Left forelimb (tissue), 1 donor: ENCODE results near the gene CEP112.
A peak's percentile ranks its signal among the peaks of the same experiment; 100 is the strongest.

Experiments
- DNase-seq: peaks from one replicate; pipeline ENCODE4 v3.0.0-alpha.2; 2018; ENCODE audit warnings: low spot score

CEP112 gene

GRCh38 chr17:66191593-66192377 is at the start of gene CEP112:
Gene CEP112 (minus strand): TSS chr17:66192133.
- peak; percentile 87 for DNase-seq

- no peak for DNase-seq
Measured at GRCh38 chr17:66240630-66241029, 48.7 kb upstream of the CEP112 start.

DNA sequence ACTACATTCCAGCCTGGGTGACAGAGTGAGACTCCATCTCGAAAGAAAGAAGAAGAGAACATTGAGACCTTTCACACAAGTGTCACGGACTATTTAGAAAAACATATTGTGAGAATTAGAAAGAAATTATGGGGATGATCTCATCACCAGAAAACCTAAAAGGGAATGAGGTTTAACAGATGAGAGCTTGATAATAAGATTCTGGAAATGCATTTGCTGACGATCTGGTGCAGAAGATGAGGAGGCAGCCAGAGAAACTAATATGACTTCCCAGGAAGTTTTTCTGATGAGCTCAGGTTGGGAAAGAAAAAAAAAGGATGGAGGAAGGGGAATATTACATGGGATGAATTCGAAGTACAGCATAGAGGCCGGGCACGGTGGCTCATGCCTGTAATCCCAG is 48.1 kb upstream of the CEP112 start:
- no peak for DNase-seq

- DNase-seq = no peak
Measured at GRCh38 chr17:66235377-66235994, 43.6 kb upstream of the CEP112 start.

DNA sequence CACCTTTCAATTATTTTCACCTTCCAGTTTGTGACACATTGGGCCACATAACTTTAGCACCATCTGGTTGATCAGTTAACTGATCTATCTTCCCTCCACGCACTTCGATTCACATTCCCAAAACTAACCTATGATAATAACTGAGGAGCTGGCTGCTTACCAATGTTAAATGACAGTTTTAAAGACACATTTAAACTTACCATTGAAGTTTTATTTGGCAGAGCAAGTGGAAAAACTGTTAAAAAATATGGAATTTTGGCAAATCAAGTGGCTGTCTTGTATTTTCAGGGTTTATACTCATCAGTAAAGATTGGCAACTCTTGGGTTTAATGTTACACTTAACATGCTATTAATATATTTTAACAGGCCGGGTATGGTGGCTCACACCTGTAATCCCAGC is 42.7 kb upstream of the CEP112 start:
- DNase-seq = no peak

DNA sequence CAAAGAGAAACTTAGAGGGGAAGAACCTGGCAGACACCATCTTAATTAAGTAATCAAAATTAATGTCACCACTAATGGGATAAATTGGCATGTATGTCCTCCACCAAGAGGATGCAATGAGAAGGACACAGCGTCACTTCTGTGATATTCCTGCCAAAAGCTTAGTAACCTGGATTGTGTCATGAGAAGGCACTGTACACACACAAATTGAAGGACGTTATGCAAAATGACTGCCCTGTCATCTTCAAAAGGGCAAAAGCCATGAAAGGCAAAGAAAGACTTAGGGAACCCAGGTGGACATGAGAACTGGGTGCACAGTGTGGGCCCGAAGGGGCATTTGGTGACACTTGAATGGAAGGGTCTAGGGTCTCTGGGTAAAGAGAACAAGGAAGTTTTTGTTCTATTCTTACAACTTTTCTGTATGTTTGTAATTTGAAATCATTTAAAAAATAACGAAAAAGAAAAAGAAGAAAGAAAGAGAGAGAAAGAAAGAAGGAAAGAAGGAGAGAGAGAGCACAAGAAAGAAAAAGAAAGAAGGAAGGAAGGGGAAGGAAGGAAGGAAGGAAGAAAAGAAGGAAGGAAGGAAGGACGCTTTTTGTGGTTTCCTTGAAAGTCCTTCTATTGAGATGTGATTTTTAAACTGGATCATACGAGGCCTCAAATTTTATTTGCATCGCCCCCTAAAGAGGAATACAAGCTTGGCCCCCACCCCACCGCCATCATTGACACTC is 41.3 kb upstream of the CEP112 start:
- no peak for DNase-seq

DNA sequence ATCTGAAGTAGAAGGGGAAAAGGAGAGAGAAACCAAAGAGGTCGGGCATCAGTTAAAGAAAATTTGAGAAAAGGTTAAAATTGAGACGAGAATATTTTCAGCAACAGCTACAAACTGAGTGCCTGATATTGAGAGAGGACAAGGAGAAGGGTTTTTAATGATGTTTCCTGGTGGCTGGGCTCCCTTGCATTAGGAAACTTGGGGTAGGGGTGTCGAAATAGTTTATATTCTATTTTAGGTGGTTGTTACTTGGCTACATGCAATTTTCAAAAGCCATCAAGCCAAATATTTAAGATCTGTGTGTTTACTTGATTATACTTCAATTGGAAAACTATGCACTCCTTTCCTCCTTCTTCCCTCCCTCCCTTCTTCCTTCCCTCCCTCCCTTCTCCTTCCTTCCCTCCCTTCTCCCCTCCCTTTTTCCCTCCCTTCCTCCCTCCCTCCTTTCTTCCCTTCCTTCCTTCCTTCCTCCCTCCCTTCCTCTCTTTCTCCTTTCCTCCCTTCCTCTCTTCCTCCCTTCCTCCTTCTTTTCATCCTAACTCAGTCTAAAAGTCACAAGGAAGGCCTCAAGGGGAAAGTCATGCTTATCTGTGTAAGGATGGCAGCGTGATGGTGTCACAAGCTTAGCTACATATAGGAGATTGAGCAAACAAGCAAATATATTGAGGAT is 39.1 kb upstream of the CEP112 start:
- no peak for DNase-seq

DNA sequence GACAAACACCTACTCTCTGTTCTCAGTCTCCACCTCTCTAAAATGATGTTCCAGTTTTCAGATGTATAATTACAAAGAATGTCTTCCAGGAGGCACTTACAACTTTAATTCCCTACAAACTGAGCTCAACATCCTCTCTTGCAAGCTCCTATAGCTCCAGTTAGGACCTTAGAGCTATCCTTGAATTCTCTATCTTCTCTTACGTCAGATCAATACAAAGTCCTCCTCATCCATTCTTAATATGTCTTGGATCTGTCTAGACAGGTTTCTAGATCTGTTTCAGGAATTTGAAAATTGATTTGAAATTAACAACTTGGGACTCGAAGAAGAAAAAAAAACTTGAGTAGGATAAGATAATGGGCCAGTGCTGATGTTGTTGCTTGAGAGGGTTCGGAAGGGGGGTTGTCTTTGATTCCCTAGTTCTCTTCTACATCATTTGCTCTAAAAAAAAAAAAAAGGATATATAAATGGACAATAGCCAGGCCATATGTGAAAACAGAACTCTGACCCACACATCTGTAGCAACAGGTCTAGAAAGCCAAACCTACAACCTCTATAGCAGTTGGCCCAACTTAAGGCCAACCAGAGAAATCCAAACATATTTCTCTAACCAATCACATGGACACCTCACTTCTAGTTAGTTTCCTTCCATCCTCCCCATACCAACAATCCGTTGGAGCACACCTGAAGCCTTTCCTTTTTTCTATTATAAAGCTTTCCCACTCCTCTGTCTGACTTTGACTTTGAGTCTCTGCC is 38.0 kb upstream of the CEP112 start:
- no peak for DNase-seq

GRCh38 chr17:66228887-66229782 is 37.2 kb upstream of the CEP112 start, which contains the start of gene APOH:
Gene APOH (minus strand): TSS chr17:66229415. CDS start chr17:66229379, 36 bp downstream.
- DNase-seq = no peak

DNA sequence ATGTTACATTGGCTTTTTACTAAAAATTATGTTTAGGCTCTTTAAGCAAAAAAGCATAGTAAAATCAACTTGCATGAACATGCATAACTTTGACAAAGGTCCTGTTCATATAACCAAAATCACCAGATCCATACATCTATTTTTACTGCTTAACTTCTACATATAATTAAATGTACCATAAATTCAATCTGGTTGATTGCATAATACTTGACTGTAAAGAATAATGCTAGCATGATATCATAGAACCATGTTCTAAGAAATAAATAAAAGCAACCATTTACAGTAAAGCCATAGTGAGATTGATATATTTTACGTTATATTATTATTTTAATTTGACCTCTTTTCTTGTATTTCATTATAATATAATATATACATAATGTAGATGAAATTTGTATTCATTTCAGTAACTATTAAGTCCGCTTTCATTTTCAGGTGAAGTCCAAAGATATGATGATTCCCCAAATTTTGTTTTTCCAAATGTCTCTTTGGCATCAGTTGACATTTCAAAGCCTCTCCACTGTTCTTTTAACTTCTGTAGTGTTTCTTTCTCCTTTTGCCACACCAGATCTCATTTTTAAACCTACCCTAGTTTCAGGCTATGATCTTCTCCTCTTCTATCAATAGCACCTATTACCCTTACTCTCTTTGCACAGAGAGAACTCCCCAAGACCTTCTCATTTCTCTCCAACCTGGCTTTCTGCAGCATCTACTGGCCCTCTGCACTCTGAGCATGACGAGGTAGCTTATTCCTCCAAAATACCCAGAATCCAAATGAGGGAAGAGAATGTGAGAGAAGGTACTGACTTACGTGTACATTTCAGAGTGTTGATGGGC is 35.5 kb upstream of the CEP112 start:
- no peak for DNase-seq

- no peak for DNase-seq
Measured at GRCh38 chr17:66222798-66223350, 30.9 kb upstream of the CEP112 start.

DNA sequence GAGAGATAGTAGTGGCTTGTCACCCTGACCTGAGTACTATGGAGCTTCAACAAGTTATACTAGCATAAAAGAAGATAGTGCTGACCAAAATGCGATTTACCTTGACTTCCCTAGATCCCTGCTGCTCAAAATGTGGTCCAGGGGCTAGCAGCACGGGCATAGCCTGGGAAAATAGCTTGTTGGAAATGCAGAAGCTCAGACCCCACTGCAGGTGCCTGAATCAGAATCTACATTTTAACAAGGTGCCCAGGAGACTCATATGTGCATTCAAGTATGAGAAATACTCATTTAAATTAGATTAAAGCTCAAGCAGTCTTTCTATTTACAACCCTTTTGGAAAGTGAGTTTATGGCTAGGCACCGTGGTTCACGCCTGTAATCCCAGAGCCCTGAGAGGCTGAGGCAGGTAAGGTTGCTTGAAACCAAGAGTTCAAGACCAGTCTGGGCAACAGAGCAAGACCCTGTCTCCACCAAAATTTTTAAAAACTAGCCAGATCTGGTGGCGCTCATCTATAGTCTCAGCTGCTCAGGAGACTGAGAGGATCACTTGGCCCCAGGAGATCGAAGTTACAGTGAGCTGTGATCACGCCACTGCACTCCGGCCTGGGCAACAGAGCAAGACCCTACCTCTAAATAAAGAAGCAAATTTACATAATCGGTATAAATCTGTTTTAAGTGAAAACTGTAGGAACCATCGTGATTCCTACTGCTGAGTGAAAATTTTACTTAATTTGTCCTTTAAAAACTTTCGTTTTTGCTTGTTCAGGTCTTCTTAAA is 30.0 kb upstream of the CEP112 start:
- no peak for DNase-seq

DNA sequence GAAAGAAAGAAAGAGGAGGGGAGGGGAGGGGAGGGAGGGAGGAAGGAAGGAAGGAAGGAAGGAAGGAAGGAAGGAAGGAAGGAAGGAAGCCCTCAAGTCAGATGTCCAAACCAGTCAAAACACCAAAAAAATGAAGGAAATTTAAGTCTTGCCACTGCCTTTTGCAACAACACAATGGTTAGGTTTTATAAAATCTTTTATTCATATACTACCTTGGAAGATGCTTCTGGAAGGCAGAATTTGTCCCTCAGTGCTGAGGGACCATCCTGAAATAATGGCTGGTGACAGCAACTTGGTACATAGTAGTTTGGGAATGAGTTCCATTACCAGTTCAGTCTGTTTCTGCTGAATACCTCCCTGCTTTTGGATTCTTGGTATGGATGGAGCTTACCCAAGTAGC is 29.4 kb upstream of the CEP112 start:
- no peak for DNase-seq

GRCh38 chr17:66220079-66220835 is 28.3 kb upstream of the CEP112 start:
- DNase-seq = no peak

DNA sequence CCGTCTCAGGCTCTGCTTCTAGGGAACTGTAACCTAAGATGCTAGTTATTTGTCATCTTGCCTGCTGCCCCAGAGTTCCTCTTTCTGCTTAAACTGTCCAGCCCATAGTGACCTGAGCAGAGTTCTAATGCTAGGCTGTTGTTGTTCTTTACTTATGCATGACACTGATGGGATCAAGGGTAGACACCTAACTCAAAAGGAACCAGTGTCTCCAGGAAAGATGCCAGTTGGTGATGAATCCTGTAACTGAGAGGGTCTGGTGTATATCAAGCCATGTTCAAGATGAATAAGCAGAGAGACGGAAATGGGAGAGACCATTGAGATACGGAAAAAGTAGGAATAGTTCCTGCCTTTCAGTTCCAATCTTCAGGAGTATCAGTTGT is 23.6 kb upstream of the CEP112 start:
- no peak for DNase-seq

GRCh38 chr17:66214884-66215528 is 23.1 kb upstream of the CEP112 start:
- no peak for DNase-seq

- DNase-seq = no peak
Measured at GRCh38 chr17:66211047-66211810, 19.3 kb upstream of the CEP112 start.
